Germinal center (tissue), 1 donor: ENCODE measurements around the gene ADARB1.
A peak's percentile ranks its signal among the peaks of the same experiment; 100 is the strongest.

ENCODE experiments used
- DNase-seq: peaks from one replicate; pipeline ENCODE4 v3.0.0; 2012; ENCODE audit warnings: mixed read lengths, low spot score

Gene ADARB1

DNA sequence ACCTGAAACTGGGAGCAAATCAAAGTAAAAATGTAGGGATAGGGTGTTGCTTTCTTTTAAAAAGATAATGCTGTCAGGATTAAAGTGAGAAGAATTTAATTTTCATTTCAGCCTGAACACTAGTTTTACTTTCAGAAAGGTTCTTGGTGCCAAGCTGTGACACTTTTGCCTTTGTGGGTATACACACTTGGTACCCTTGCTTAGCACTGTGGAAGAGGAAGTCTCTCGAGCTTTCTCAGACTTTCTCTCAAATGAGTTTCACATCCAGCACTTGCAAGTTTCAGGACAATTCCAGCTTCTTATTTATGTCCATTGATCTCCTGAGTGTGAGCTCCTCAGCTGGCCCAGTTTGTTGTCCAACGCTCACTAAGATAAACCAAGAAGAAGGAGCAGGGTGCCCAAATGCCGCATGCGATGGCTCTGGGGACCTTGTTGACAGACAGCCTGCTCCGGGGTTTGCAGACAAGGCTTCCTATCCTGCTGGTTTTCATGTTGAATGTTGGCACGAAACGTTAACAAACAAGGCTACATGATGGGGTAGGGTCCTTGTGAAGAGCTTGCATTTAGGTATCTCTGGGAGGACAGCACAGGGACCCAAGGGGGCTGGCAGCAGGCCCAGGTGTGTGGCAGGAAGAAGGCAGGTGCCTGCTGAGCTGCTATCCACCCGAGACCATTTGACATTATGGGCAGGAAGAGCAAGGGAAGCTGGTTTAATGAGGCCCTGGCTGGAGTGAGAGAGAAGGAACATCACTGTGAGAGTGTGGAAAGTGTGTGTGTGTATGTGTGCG, 133.7 kb downstream of the ADARB1 start:
- no peak for DNase-seq

DNA sequence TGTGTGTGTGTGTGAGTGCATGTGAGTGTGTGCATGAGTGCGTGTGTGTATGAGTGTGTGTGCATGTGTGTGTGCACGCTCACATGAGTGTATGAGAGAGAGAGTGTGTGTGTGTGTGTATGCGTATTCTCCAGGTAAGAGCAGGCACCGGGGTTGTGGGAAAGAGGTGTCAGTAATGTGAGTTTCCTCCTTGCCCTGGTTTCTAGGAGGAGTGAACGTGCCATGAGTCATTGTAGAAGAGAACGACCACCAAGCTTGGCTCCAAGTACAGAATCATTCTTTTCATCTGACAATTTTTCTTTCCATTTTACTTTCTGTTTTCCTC, 134.2 kb downstream of the ADARB1 start:
- DNase-seq: no peak

DNA sequence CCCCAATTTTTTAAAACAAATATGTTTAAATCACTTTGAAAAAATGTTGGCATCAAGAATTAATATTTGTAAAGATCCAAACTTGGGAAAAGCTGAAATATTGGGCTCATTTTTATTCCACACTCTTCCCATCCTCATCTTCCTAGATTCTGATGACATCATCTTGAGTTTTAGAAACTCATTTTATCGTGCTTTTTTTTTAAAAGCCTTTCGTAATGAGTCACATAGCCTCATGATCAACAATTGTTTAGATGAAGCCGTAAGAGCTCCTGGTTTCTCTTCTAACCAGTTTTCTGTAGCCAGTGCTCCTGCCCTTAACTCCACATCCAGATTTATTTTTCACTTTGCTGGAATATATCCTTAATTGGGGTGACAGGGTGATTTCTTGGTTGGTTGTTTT, 134.7 kb downstream of the ADARB1 start:
- no peak for DNase-seq

DNA sequence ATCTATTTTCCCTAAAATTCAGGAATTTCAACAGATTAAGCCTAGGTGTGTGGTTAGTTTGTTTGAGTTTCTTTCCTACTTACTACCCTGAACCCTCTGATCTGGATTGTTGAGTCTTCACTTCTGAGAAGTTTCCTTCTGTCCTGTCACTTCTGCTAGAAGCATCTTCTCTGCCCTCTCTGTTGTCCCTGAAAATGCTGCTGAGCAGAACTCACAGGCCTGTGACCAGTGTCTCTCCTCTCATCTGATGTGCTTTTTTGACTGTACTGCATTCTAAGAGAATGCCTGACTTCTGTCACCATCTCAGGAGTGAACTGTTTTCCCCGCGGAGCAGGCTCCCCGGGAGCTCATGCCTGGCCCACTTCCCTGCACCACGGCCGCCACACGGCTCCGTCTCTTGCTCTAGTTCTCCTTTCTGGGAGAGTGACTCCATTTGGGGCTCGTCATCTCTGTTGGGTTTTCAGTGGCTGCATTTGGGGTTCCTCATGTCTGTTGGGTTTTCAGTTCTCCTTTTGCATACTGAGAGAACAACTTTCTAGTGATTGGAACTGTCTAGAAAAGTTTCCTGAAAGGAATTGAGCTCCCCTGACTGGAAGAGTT, 135.4 kb downstream of the ADARB1 start:
- peak; percentile 38 for DNase-seq

DNA sequence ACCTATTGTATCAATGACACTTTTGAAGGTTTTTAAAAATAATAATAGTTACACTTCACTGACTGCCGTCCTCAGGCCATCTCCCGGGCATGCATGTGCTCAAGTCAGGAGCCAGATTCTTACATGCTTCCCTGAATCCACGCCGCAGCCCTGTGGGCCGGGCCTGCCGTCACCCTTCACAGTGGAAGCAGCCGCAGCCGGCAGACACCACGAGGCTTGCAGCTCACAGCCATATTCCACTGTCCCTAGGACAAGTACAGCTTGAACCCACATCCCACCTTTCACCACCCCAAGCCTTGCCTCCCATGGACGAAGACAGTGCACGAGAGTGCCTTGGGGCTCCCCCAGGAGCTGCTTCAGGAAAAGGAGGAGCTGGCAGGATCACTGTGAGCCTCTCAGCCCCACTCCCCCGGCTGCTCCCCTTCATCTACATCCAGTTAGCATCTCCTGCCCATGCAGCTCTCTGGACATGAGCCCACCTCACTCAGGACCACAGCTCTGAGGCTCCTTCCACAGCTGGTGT, 136.1 kb downstream of the ADARB1 start:
- DNase-seq: no peak

DNA sequence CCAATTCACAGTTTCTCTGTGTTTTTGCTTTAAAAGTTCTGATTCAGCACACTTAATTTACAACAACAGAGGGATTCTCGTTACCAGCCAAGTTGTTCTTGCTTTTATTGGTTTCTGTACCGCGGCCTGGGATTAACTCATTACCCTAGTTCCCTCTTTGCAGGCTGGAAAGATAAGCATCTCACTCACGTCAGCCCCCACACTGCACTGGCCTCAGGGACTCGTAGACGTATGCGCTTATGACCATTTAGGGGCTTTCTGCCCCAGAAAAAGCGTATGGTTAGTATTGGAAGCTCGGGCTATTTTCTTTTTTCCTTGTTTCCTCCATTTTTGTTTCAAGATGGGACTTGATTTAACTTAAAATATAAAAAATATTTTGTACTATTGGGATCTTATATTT, 137.3 kb downstream of the ADARB1 start:
- no peak for DNase-seq

DNA sequence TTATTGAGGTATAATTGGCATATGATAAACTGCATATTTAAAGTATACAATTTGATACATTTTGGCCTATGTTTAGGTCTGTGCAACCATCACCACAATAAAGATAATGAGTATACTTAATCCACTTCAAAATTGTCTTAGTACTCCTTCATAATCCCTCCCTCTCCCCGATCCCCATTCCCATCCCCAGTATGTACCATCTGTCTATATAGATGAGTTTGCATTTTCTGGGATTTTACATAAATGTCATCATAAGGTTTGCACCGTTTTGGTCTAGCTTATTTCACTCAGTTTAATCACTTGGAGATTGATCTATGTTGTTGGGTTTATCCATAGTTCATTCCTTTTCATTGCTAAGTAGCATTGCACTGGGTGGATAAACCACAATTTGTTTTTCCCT, 139.0 kb downstream of the ADARB1 start:
- no peak for DNase-seq

DNA sequence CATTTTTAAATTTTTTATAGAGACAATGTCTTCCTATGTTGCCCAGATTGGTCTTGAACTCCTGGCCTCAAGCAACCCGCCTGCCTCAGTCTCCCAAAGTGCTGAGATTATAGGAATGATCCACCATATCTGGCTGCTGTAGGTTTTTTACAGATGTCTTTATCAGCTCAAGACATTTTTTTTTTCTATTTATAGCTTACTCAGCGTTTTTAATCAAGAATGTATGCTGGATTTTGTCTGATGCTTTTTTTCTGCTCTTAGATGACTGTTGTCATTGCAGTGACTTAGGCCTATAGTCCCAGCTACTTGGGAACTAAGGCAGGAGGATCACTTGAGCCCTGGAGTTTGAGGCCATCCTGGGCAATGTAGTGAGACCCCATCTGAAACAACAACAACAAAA, 140.8 kb downstream of the ADARB1 start:
- no peak for DNase-seq

DNA sequence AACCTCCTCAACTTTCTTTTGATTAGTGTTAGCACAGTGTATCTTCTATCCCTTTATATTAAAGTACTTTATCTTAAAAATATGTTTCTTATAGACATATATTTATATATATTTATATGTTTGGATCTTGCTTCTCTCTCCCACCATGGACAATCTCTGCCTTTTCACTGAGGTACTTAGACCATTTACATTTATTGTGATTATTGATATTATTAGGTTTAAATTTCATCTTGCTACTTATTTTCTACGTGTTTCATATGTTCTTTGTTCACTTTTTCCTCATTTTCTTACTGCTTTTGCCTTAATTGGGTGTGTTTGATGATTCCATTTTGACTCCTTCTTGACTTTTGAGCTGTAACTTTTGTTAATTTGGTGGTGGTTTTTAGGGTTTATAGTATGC, 142.6 kb downstream of the ADARB1 start:
- DNase-seq: no peak

DNA sequence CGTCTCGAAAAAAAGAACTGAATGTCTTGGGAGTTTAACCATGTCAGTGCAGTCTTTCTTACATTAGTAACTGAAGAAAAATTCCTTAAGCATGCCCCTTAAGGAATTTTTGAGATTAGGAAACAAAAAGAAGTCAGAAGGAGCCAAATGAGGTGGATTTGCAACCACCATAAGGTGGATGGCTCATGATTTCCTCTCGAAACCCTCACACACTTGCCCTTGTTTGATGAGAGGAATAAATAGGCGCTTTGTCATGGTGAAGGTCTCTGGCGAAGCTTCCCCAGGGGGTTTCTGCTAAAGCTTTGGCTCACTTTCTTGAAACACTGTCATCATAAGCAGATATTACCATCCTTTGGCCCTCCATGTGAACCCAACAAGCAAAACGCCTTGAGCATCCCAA, 145.1 kb downstream of the ADARB1 start:
- DNase-seq: no peak

DNA sequence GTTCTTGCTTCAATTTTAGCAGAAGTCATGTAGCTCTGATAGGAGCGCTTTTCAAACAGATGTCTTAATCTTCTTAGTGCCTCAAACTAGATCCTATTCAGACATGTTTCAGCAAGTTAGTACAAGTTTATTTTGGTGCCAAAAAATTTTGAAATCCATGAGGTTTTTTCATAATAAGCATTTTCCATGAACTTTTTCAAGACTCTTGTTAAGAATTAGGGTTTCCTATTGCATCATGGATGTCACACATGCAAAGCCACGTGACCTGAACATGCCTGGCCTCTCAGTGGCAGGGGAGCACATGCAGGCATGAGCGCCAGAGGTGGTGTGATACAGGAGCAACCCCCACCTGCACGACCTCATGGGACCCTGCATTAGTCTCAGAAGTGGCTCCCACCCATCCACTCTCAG, 145.7 kb downstream of the ADARB1 start:
- DNase-seq: no peak

DNA sequence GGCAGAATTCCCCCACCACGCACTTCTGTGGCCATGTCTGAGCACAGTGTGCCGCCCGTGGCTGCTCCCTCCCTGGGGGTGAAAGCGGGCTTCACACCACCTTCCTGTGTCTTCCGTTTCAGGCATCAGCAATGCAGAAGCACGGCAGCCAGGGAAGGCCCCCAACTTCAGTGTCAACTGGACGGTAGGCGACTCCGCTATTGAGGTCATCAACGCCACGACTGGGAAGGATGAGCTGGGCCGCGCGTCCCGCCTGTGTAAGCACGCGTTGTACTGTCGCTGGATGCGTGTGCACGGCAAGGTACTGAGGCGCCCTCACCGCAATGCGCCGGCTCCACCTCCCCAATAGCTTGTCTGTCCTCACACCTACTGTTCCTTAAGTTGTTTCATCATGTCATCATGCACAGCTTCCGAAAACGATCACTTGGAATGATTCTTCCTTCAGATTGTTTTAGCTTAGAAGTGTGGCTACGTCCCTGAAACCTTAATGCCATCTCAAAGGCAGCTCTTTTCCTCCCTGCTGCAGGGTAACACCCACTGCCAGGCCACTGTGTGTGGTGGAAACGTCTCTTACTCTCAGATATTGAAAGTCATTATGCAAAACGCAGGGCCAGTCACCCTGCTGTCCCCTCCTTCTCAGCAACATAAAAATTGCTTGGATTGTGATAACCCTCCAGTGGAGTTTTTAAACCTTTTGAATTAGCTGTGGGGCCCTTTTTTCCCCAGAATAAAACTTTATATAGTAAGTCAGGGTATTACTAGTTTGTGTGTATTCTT, 146.5 kb downstream of the ADARB1 start:
- DNase-seq: no peak

DNA sequence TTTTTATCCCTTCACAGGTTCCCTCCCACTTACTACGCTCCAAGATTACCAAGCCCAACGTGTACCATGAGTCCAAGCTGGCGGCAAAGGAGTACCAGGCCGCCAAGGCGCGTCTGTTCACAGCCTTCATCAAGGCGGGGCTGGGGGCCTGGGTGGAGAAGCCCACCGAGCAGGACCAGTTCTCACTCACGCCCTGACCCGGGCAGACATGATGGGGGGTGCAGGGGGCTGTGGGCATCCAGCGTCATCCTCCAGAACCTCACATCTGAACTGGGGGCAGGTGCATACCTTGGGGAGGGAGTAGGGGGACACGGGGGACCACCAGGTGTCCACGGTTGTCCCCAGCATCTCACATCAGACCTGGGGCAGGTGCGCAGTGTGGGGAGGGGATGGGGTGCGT, 147.6 kb downstream of the ADARB1 start:
- no peak for DNase-seq

DNA sequence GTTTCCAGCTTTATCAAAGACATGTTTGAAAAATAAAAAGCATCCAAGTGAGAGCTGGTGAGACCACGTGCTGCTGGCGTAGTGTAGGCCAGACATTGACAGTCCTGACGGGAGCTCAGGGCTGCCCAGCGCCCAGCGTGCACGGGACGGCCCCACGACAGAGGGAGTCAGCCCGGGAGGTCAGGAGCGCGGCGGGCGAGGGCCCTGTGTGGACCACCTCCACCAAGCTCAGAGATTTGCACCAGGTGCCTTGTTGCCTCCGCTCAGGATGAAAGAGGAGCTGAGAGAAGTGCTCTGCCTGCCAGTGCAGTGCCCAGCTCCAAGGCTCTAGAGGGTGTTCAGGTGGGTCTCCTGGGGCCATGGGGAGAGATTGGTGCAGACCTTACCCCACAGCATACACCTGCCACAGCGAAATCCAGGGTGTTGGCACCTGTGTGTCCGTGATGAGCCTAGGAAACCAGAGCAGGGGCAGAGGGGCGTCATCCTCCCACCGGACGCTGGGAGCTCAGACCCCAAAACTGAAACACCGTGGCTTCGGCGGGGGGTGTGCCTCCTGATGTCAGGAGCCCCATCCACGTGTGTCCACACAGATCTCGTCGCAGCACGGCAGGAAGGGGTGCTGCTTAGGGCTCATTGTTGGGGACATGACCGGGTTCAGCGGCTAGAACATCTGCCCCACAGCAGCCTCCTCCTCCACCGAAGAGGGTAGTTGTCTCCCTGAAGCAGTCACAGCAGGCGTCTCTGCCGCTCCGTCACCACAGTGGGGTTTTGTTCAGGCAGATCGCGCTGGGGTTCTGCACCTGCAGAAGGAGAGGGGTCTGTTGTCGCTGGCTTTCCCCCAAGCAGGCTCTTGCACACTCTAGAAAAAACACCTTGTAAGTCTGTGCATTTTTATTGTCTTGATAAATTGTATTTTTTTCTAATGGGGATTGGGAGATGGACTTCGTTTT, 149.1 kb downstream of the ADARB1 start:
- no peak for DNase-seq

DNA sequence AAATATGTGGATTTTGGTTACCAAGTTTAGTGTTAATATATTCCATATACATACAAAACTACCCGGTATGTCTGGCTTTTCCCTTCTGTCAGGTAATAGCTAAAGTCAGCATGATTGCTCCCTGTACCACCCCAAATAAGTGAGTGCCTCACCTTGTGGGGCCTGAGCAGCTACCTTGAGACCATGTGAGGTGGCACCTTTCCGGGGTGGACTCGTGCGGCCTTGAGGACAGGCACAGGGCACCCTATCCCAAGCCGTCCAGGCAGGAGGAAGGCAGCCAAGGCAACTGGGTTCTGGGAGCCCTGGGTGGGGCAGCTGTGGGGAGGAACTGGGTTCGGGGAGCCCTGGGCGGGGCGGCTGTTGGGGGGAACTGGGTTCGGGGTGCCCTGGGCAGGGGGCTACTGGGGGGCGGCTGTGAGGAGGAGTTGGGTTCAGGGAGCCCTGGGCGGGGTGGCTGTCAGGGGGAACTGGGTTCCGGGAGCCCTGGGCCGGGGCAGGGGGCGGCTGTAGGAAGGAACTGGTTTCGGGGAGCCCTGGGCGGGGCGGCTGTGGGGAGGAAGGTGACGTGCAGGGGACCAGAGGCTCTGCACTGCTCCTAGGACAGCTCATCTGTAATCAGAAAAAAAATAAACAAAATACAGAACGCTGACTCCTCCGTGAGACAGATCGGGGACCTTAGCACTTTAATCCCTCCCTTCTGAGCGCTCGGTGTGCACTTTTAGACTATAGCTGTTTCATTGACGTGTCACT, 150.0 kb downstream of the ADARB1 start:
- DNase-seq: no peak

DNA sequence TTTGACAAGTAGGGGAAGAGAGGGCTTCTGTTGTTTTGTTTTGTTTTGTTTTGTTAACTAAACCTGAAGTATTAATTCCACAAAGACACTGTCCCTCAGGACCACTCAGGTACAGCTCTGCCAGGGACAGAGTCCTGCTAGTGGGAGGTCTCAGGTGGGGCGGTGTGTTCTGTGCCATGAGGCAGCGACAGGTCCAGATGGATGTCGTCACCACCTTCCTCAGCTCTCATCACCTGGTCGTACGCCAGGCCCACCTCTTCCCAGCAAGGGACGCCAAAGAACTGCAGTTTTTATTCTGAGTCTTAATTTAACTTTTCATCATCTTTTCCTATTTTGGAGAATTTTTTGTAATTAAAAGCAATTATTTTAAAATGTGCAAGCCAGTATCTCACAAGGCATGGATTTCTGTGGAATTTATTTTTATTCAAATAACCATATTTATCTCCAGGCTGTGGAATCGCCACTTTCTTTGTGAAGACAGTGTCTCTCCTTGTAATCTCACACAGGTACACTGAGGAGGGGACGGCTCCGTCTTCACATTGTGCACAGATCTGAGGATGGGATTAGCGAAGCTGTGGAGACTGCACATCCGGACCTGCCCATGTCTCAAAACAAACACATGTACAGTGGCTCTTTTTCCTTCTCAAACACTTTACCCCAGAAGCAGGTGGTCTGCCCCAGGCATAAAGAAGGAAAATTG, 150.8 kb downstream of the ADARB1 start:
- DNase-seq: no peak

DNA sequence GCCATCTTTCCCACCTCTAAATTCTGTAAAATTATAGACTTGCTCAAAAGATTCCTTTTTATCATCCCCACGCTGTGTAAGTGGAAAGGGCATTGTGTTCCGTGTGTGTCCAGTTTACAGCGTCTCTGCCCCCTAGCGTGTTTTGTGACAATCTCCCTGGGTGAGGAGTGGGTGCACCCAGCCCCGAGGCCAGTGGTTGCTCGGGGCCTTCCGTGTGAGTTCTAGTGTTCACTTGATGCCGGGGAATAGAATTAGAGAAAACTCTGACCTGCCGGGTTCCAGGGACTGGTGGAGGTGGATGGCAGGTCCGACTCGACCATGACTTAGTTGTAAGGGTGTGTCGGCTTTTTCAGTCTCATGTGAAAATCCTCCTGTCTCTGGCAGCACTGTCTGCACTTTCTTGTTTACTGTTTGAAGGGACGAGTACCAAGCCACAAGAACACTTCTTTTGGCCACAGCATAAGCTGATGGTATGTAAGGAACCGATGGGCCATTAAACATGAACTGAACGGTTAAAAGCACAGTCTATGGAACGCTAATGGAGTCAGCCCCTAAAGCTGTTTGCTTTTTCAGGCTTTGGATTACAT, 151.5 kb downstream of the ADARB1 start:
- DNase-seq: no peak

DNA sequence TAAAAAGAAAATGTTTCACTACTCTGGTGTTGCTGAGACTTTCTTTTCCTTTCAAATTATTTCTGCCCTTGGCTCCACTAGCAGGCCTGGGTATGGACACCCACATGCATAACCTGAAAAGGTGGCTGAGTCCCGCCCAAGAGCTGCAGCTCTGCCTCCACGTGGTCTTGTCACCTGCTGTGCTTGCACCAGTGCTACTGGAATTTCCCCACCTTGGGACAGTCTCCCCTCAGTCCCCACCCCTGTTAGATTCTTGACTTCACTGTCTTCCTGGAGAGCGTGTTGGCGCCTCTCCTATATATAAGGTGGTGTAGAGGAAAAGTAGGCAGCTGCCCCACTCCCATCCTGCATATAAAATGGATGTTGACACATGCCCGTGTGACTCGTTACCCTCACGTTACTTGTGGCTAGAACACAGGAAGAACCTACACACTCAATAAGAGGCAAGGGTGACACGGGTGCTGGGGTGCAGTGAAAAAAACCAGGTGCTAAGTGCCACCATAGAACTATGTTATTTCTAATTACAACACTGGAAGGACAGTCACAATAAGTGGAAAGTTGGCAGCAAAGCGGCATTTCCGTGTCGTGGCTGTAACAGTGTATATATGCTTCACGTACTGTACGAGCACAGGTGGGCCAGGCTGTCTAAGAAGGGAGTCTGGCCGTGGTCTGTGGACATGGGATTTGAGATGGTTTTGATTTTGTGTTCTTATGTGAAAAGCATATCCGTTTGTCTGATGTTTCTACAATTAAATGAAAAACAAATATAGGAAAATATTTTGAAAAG, 152.4 kb downstream of the ADARB1 start:
- no peak for DNase-seq

DNA sequence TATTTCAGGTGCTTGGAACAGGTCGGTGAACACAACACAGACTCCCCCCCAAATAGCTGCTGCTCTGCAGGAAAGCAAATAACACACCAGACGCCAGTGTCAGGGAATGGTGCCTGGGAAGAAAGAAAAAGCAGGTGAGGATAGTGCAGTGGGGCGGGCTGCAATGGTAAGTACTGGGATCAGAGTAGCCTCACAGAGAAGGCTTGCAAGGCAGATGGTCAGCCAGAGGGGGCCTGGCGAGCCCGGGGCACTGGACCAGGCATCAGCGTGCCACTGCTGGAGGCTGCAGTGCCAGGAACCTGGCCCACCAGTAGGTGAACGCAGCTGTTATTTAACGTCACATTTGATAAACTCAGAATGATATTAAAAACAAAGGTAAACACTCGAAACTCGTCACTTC, 153.4 kb downstream of the ADARB1 start:
- no peak for DNase-seq
